Astrocyte of the cerebellum (primary cell): Measurements from ENCODE around the gene BAZ2B.

ENCODE experiments used
- DNase-seq: peaks from one replicate; pipeline ENCODE4 v3.0.0-alpha.2; 2011; ENCODE audit warnings: low read depth
- H3K4me3 ChIP-seq: 2 replicates; pipeline ENCODE4 v1.5.1; 2011; ENCODE audit warnings: mild to moderate bottlenecking, low read depth, low read length, moderate library complexity
- CTCF ChIP-seq: IDR thresholded peaks from 2 replicates; pipeline ENCODE4 v1.5.1; 2012; ENCODE audit warnings: low read length, low read depth, moderate library complexity, mild to moderate bottlenecking; ENCODE audit errors: missing control alignments
- in situ Hi-C: cut with HindIII; loops from 2 replicates; pipeline ENCODE4 v1.10.0; 2017; ENCODE audit warnings: low sequenced_read_pairs

The BAZ2B gene

GRCh38 chr2:159462961-159463360 is 153.4 kb downstream of the BAZ2B start:
- DNase-seq: no peak
- TF ChIP-seq CTCF: no peak
- in situ Hi-C loops: no loop called here
- H3K4me3 ChIP-seq: no peak overlapping the region

GRCh38 chr2:159462201-159462785 is 154.1 kb downstream of the BAZ2B start:
- TF ChIP-seq CTCF: no peak
- in situ Hi-C loops: no loop called here
- DNase-seq: no peak
- no peak overlapping the region for H3K4me3 ChIP-seq

GRCh38 chr2:159461076-159461475 is 155.3 kb downstream of the BAZ2B start:
- no peak for TF ChIP-seq CTCF
- no peak overlapping the region for H3K4me3 ChIP-seq
- in situ Hi-C loops: no loop called here
- no peak for DNase-seq

- DNase-seq: no peak
- in situ Hi-C loops: no loop called here
- no peak for TF ChIP-seq CTCF
- no peak overlapping the region for H3K4me3 ChIP-seq
Measured at GRCh38 chr2:159460227-159460626, 156.1 kb downstream of the BAZ2B start.

- DNase-seq: no peak
- H3K4me3 ChIP-seq: no peak overlapping the region
- TF ChIP-seq CTCF: no peak
- in situ Hi-C loops: loop anchor here (5.0 kb wide), 1 partner anchor 33 kb away; no protein-coding TSS in a partner anchor
Measured at GRCh38 chr2:159459279-159459678, 157.1 kb downstream of the BAZ2B start.

GRCh38 chr2:159457589-159457988 is 158.8 kb downstream of the BAZ2B start:
- TF ChIP-seq CTCF: no peak
- in situ Hi-C loops: loop anchor here (5.0 kb wide), 1 partner anchor 35 kb away; no protein-coding TSS in a partner anchor
- H3K4me3 ChIP-seq: no peak overlapping the region
- DNase-seq: no peak
